Left ventricle myocardium inferior (tissue), 1 donor: ENCODE measurements around the gene FBXO7. TPM values are rescaled to one million over a fixed set of nuclear protein-coding genes. Genes with fewer than 3 reads are reported as not detected.

ENCODE experiments used
- DNase-seq: peaks from one replicate; pipeline ENCODE4 v3.0.0-alpha.2; 2020
- H3K27ac ChIP-seq: fragments of 200-600 bp; replicated peaks from 2 replicates; pipeline ENCODE4 v1.8.0; 2021
- H3K27me3 ChIP-seq: fragments of 200-600 bp; 2 replicates; pipeline ENCODE4 v1.8.0; 2021; ENCODE audit warnings: low read depth
- H3K36me3 ChIP-seq: fragments of 200-600 bp; 2 replicates; pipeline ENCODE4 v1.8.0; 2021
- H3K4me1 ChIP-seq: fragments of 200-600 bp; 2 replicates; pipeline ENCODE4 v1.8.0; 2021
- H3K4me3 ChIP-seq: fragments of 200-600 bp; 2 replicates; pipeline ENCODE4 v1.8.0; 2021; ENCODE audit warnings: mild to moderate bottlenecking, moderate library complexity
- H3K9me3 ChIP-seq: fragments of 200-600 bp; replicated peaks from 2 replicates; pipeline ENCODE4 v1.8.0; 2021
- intact Hi-C: fragments of 100-400 bp; cut with micrococcal nuclease; formaldehyde crosslinking; loops from one replicate; pipeline ENCODE4 v1.11.0; 2022
- total RNA-seq: library from RNA; stranded (reverse); fragmentation: NEBNext Ultra II Directional; extraction: Animal tissue kit (Norgen Biotek cat#: 25700); gene quantifications from one replicate; pipeline ENCODE4 v1.2.1, GENCODE V29; 2021
- TF ChIP-seq, protein P1 (sequence below): fragments of 200-600 bp; IDR thresholded peaks from 2 replicates; pipeline ENCODE4 v1.8.0; 2021; ENCODE audit warnings: antibody characterized with exemption, mild to moderate bottlenecking, borderline replicate concordance
- donor health status: DM: no; HTN: yes; CAD: no; lungs with severe emphysema.

FBXO7 gene
- total RNA-seq, 1 donor from 2014 or later: 33.5 TPM

DNA sequence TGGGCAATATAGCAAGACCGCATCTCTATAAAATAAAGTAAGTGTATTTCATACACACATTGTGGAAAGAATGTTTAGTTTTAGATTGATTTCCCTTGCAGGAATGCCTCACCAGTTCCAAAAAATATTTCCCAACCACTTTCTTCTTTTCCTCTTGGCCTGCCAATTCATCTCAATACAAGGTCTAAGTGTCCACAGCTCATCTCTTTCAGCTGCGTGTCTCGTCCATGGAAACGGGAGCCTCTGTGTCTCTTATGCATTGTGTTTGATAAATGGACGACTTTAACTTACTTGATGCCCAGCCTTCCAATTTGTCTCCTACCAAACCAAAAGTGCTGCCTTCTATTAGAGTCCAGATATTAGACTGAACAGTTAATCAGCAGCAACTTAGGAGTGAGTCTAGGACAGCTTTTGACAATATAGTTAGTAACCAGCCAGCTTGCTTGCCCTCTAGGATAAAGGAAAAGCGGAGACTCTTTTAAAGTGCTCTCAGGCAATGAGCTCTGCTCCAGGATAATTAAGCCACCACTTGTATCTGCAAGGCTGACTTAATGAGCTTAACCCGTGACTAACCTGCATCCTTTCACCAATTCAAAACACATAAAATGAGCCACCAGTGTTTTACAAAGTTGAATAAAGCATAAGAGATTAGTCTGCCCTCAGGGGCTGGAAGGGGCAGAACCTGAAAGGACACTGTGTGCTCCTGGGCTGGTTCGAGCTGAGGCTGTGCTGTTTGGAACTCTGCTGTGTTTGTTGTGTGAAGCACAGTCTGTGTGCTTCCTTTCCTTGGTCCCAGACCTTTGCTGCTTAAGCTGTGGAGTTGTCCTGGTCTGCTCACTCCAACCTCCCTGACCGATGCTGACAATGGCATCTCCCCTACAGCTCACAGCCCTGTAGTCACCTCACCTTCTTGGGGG is 27.5 kb downstream of the FBXO7 start:
- DNase-seq: no peak
- Histone ChIP-seq H3K27me3 (no peaks in the 10 kb centered on the region), H3K27ac (no peak overlapping the region), H3K4me3 (no peak overlapping the region), H3K9me3 (no peaks in the 10 kb centered on the region), H3K36me3 (peaks cover 23% of the 10 kb centered on the region), H3K4me1 (no peaks in the 10 kb centered on the region)
- intact Hi-C loops: no loop called here
- TF ChIP-seq, protein P1, sequence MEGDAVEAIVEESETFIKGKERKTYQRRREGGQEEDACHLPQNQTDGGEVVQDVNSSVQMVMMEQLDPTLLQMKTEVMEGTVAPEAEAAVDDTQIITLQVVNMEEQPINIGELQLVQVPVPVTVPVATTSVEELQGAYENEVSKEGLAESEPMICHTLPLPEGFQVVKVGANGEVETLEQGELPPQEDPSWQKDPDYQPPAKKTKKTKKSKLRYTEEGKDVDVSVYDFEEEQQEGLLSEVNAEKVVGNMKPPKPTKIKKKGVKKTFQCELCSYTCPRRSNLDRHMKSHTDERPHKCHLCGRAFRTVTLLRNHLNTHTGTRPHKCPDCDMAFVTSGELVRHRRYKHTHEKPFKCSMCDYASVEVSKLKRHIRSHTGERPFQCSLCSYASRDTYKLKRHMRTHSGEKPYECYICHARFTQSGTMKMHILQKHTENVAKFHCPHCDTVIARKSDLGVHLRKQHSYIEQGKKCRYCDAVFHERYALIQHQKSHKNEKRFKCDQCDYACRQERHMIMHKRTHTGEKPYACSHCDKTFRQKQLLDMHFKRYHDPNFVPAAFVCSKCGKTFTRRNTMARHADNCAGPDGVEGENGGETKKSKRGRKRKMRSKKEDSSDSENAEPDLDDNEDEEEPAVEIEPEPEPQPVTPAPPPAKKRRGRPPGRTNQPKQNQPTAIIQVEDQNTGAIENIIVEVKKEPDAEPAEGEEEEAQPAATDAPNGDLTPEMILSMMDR: no peak

DNA sequence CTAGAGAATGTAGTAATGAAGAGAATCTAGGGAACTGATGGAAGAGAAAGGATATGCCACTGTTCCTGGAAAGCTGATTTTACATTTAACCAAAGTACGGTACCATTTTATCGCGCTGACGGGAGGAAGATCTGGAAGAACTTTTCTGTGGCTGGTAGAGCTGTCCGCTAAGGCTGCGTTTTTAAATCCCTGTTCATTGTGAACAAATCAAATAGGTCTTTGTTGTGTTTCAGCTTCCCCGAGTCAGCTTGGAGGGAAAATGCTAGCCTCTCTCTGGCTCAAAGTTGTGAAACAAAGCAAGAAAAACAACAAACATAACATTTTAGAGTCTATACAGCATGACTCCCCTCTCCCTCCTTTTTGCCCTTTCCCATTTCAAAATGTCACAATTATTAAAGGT is 34.4 kb downstream of the FBXO7 start:
- TF ChIP-seq, protein P1: no peak
- H3K36me3 ChIP-seq: no peaks in the 10 kb centered on the region
- no peak for DNase-seq
- no peaks in the 10 kb centered on the region for H3K9me3 ChIP-seq
- no peak overlapping the region for H3K4me3 ChIP-seq
- intact Hi-C loops: no loop called here
- no peak overlapping the region for H3K27ac ChIP-seq
- H3K27me3 ChIP-seq: no peaks in the 10 kb centered on the region
- no peaks in the 10 kb centered on the region for H3K4me1 ChIP-seq

DNA sequence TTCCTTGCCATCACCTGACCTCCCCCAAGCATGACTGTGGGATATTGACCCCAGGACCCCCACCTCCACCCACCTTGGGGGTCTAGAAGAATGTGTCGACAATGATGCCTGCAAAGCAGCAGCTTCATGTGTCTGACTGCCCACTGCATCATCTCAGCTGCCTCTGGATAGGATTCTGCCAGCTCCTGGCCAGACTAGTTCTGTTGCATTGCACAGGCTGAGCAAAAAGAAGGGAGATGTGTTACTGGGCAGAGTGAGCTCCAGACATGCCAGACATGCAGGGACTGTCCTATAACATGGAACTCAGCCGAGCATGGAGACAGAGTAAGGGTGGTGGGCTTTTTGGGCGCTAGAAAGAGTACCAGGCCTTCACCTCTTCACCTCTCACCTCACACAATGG is 36.7 kb downstream of the FBXO7 start:
- TF ChIP-seq, protein P1: no peak
- H3K27me3 ChIP-seq: no peaks in the 10 kb centered on the region
- DNase-seq: no peak
- H3K4me3 ChIP-seq: no peak overlapping the region
- no peaks in the 10 kb centered on the region for H3K36me3 ChIP-seq
- no peak overlapping the region for H3K27ac ChIP-seq
- intact Hi-C loops: no loop called here
- no peaks in the 10 kb centered on the region for H3K4me1 ChIP-seq
- no peaks in the 10 kb centered on the region for H3K9me3 ChIP-seq

DNA sequence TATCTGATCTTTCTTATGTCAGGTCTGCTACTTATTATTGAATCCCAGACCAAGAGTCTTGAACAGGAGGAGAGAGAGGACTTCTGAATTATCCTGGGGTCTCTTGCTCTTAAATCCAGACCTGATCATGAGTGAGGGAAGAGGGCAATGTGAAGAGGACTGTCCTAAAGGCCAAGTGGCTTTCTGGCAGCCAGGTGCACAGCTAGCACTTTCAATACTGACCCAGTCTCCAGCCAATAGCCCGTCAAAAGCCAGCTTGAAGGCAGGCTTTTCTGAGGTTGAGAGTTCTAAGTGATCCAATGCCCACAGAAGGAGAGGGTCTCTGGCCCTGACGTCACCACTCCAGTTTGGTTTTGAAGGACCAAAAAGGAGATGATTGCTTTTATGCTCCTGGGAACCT is 37.2 kb downstream of the FBXO7 start:
- Histone ChIP-seq H3K4me1 (no peaks in the 10 kb centered on the region), H3K27ac (no peak overlapping the region), H3K27me3 (no peaks in the 10 kb centered on the region), H3K9me3 (no peaks in the 10 kb centered on the region), H3K36me3 (no peaks in the 10 kb centered on the region), H3K4me3 (no peak overlapping the region)
- intact Hi-C loops: no loop called here
- DNase-seq: no peak
- TF ChIP-seq, protein P1: no peak

DNA sequence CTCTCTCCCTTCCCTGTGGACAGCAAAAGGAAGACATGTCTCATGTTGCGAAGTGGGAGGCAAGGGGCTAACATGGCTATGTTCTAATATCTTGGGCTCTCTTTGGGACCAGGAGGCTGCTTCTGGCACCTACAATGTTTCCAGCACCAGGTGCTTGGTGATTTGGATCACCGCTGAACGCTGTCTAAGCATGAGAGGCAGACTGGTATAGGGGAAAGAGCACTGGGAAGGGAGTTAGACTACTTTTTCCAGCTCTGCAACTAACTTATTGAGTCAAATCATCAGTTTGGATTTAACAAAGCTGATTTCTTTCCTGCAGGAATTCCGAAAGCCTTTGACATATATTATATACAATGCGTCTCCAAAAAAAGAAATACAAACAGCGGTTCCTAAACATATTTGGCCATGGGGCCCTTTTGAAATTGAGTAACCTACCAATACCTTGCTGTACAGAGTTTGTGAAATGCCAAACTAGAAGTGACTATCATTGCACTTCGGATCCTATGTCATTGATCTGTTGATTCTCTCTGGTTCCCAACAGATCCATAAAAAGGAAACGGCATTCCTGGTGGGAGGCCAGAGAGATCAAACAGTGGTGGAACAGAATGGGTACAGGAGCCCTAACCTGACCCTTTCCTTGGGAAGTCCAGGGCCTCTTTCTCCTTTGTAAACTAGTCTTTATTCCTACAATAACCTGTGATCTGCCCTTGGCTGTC is 37.8 kb downstream of the FBXO7 start:
- intact Hi-C loops: no loop called here
- Histone ChIP-seq H3K27me3 (no peaks in the 10 kb centered on the region), H3K4me1 (no peaks in the 10 kb centered on the region), H3K27ac (no peak overlapping the region), H3K9me3 (peaks cover 3% of the 10 kb centered on the region), H3K4me3 (no peak overlapping the region), H3K36me3 (no peaks in the 10 kb centered on the region)
- no peak for DNase-seq
- TF ChIP-seq, protein P1: no peak
